HG03108 (cell line): Measurements from ENCODE around the gene ANK2.
"Not testable (repeated sequence)": the region's sequence is repeated elsewhere in the genome, so short reads cannot be mapped to it uniquely, and the experiment has no call there.

Source experiments
- ATAC-seq: cut with Tn5 transposase; IDR thresholded peaks from one replicate; pipeline ENCODE4 v1.9.1; 2021; ENCODE audit warnings: moderate library complexity; ENCODE audit not compliant: unreplicated experiment

ANK2 gene

DNA sequence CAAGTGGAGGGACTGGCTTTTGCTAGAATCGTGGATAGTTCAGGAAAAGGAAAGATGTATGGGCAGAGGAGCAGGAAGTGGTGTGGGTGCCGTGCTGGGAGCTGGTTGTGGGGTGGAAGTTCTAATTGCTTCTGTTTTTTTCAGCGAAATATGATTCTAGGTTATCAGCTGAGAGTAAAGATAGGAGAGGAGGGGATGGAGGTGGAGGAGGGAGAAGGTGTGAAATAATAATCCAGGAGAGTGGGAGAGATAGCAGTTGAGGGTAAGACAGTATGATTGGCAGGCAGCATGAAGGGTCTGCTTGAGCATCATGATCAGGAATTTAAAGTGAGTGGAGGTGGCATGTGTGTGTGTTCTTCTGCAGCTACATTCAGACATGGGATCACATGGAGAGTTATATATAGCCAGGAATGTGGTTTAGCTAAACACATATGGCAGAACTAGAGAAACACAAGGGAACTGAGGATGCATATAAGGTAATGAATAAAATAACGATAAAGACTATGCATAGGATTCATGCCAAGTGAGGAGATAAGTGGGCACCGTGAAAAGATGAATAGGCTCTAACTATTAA, 133.7 kb downstream of the ANK2 start:
- no peak for ATAC-seq

DNA sequence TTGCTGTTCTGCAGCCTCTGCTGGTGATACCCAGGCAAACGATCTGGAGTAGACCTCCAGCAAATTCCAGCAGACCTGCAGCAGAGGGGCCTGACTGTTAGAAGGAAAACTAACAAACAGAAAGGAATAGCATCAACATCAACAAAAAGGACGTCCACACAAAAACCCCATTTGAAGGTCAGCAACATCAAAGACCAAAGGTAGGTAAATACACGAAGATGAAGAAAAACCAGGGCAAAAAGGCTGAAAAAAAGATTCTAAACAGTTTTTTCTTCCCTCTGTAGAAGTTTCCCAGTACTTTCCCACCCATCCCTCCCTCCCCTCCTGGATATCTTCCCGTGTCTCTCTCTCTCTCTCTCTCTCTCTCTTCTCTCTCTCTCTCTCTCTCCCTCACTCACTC, 136.8 kb downstream of the ANK2 start:
- ATAC-seq, result not testable (repeated sequence)

DNA sequence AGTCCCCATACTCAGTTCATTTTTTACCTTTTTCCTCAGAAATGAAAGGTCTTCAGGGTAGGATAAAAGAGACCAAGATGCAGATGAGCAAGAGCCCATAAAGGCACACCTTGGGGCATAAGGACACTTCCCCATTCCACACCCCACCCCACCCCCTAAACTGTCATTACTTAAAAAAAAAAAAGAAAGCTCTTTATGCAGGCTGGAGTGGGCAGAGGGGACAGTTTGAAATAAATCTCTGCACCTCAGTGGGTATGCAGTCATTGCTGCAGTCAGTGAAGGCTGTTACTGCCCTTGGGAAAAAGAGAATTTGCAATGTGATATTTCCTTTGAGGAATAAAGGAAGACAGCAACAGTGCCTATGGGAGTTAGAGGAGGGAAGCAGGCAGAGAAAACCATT, 137.5 kb downstream of the ANK2 start:
- no peak for ATAC-seq

DNA sequence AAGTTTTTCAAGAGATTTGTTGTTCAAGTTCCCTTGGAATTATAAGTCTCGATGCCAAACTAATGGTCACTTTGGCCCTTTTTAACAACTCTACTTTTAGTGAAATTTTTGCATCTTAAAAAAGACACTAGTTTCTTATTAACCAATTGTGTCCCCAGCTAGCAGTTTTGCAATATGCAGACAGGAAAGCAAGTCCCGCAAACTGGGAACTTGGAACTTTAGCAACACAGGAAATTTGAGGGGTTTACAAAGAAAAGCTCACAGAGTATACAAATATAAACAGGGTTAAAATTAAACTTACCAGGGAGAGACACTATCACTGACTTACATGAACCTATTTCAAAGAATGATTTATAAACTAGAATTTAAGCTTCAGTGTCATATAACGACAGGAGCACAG, 137.9 kb downstream of the ANK2 start:
- no peak for ATAC-seq

DNA sequence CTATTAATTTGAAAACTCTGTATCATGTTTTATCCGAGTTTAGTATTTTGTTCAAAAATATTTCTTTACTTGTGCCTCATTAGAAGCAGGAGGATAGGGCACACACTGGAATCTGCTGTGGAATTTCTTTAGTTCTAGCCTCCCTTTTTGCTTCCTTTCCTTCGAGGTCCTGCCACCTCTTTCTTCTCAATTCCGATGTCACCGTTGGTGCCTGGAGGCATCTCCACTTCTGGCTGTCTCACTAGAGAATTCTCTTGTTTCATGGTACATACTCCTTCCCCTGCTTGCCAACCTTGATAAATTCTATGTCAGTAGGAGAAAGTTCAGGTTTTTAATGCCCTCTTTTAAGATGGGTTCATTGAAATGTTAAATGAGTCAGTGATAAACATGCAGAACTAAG, 140.1 kb downstream of the ANK2 start:
- no peak for ATAC-seq

DNA sequence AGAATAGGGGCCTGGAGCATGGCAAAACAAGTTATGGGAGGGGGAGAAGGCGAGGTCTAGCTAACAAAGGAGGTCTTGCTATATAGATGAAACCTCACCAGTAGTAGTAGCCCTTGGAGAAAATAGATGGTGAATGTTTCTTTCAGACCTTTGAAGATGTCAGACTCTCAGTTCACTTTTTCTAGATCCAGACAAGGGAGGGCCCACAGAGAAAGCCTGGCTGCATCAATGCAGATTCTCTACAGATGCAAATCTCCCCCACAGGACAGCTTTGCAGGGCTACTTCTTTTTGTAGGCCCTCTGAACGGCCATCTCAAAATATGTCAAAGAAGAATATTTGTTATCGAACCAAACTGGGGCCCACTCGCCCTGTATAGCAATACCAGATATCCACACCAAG, 159.7 kb downstream of the ANK2 start:
- no peak for ATAC-seq

DNA sequence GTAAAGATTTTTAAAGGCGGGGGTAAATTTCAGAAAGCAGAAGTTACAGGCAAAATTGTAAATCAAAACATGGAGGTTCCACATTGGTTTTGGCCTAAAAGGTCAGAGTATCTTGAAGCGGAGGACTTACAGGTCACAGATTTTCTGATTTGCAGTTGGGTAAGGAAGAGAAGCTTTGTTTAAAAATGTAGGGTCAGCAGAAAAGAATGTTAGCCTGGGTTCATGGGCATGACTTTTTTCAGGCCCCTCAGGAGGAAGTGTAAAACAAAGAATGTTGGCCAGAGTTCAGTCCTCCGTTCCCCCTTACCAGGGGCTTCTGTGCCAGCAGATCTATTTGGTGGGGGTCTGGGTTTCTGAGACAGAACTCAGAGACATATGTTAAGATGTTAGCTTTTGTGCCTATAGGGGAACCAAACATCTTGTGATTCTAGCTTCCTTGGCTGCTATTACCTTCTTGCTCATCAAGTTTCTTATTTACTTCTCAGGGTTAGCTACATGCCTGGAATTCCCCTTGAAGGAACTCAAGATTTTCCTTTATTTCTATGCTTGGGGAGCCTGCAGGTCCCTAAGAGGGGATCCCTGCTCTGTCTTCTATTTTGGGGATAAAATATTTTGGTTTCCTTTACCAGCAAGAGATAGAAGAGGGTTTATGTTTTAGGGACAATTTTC, 160.3 kb downstream of the ANK2 start:
- no peak for ATAC-seq

DNA sequence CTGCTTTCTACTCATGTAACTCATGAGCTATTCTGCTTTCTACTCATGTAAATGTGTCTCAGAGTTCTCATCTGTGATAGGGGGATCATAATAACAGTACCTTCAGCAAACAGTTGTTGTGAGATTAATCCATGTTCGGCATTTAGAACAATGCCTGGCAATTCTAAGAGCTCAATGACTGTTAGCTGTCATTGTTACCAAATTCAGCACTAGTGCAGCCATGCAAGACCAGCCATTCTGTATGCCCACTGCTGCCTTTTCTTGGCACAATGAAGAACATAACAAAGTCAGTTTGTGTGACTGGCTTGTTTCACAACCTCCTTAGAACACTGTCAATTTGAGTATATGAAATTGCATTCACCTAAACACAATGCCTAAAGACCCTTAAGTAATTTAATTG, 163.2 kb downstream of the ANK2 start:
- no peak for ATAC-seq

DNA sequence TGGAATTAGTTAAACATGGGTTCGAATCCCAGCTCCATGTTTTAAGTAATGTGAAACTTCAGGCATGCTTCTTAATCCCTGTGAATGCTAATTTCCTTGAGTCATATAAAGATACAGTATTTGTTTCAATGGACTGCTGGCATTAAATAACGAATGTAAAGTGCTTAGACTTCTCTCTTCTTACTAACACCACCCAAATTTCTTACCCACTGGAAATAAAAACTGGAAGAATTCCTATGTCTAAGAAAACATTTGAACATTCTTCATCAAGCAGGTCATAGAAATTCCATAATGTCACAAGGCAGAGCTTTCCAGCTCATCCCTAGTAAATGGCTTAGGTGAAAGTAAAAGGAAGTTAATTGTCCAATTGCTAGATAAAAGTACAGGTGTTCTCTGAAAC, 172.5 kb downstream of the ANK2 start:
- ATAC-seq, result no peak

DNA sequence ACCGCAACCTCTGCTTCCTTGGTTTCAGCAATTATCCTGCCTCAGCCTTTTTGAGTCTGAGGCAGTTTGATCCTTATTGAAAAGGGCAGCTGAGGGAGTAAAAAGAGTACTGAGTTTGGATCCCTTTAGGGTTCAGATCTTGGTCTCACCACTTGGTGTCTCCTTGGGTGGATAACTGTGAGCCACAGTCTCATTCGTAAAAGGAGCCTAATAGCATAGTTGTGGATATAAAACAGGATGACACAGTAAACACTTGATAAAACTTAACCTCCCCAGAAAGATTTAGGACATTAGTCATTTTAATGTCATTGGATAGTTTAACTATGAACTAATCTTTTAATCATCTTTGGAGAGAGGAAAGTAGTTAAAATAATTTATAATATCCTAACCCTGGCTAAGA, 173.0 kb downstream of the ANK2 start:
- no peak for ATAC-seq

DNA sequence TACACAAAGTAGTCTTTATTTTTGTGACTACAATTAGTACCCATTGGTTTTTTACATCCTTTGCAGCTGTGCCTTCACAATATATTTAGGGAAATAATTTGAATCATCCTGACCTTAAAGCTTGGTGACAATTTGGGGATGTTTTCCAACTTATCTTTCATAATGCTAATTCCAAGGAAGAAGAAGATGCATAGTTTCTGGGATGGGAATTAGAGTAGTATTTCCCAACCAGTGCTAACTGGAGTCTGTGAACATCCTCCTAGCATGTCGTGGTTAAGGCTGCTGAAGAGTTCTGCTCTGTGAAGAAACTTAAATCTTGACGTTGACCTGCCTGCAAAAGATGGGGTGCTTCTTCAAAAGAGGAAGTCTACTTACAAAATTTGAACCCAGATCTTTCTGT, 173.5 kb downstream of the ANK2 start:
- no peak for ATAC-seq

DNA sequence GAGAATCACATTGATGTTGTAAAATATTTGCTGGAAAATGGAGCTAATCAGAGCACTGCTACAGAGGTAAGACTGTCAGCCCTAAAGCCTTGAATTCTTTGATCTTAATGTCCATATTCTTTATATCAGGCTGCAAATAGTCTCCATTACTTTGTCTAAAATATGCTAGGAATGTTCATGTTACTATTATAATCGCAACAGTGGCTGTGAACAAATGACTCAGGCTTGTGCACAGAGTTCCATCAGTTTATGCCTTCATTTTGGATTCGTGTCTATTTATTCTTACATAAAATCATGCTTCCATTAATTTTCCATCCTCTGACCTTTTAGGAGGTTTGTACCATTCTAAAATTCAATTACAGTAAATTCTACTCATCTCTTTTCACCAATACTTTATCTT, 182.7 kb downstream of the ANK2 start:
- no peak for ATAC-seq

DNA sequence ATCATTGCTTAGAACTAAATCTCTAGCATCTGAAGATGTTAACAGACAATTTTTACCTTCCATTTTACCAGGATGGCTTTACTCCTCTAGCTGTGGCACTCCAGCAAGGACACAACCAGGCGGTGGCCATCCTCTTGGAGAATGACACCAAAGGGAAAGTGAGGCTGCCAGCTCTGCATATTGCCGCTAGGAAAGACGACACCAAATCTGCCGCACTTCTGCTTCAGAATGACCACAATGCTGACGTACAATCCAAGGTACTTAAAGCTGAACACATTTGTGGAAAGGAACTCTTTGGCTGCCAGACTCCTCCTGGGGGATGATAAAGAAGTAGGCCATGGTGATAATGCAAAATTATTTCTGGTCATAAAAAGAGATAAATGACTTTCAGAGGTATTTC, 187.5 kb downstream of the ANK2 start:
- ATAC-seq, result no peak

DNA sequence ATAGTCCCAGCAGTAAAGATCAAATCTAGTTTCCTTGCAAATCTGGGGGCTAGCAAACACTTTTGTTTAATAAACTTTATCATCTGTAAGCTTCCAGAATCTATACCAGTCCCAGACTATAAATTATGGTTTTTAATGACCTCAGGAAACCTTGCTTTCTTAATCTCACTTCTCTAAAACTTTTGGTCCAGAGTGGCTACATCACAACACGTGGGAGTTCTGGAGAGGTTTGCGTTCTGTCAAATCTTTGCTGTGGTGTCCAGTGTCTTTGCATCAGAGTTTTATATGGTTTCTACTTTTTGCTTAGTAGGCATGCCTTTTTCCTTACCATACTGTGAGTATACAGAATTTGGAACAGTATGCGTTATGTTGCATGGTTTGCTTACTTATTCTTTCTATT, 193.9 kb downstream of the ANK2 start:
- ATAC-seq, result no peak

DNA sequence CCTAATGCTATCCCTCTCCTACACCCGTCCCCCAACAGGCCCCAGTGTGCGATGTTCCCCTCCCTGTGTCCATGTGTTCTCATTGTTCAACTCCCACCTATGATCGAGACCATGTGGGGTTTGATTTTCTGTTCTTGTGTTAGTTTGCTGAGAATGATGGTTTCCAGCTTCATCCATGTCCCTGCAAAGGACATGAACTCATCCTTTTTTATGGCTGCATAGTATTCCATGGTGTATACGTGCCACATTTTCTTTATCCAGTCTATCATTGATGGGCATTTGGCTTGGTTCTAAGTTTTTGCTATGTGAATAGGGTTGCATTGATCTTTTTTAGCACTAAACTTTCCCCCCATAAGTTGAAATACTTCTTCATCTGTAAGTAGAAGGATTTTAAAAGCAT, 195.3 kb downstream of the ANK2 start:
- not testable (repeated sequence) for ATAC-seq

DNA sequence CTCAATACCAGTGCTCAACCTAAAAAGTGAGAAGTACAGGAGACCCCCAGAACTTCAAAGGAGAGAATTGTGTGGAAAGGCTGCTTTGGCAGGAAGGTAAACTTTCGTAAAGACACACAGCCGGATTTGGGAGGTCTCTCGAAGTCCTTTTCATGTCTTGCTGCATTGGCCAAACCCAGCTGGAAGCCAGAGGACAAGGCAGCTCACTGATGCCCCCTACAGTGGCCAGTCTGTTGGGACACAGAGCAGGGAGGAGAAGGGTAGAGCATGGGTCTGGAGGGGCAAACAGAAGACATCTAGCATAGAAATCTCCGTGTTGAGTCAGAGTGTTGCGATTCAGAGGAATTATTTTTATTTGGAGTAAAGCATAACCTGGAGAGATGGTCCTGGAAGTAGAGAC, 198.9 kb downstream of the ANK2 start:
- ATAC-seq, result no peak

DNA sequence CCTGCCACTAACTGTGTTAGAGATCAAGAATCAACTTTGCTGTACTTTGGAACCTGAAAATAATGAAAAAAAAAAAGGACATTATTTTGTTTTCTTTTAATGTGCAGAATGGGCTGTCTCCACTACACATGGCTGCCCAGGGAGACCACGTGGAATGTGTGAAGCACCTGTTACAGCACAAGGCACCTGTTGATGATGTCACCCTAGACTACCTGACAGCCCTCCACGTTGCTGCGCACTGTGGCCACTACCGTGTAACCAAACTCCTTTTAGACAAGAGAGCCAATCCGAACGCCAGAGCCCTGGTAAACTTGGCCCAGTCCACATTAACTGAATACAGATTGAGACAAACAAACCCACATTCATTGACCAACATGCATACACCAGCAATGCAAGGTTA, 206.2 kb downstream of the ANK2 start:
- ATAC-seq, result no peak

DNA sequence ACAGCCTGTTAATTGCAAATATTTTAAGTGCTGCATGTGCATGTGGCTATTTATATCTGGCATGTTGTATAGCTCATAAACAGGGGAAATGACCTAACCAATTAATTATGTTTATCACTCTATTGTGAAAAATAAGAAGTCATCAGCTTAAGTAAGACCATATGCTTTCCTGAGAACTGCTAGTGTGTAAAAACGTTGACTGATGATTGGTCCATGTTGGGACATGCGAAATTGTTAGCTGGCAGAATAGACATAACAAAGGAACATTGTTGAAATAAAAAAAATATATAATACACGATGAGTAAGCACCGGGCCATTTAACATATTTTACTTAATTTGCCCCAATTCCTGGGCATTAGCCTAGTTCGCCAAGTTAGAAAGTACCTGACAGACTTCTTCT, 207.5 kb downstream of the ANK2 start:
- no peak for ATAC-seq

DNA sequence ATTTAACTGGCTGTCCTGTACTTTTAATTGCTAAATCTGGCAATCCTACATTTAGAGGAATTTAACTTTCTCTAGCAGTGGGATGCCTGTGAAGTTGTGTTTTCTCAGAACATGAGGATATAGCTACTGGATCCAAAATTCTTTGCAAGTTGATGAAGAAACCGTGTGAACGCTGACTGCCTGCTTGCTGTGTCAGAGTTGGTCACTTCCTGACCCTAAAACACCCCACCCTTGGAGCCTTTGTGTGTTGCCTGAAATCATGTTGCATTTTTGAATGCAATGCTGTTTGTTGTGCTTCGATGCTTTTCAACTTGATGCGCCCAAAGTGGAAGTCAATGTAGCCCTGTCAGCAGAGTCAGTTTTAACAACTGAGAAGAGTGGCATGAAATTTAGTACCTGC, 211.2 kb downstream of the ANK2 start:
- ATAC-seq, result no peak

DNA sequence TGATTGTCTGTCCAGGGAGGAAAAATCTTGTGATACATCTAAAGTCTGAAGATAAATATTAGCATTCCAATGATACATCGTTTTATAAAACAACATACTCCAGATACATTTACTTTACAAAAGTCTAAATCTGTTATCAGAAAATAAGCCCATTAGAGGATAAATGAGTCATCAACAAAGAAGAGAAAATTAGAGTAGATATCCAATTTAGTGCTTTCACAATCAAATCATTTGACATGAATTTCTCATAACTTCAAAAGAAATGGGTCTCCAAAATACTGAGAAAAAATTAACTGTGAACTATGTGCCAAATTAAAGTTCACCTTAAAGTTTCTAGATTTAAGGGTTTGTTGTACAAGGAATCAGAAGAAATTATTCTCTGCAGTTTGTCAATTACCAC, 213.8 kb downstream of the ANK2 start:
- ATAC-seq, result no peak

DNA sequence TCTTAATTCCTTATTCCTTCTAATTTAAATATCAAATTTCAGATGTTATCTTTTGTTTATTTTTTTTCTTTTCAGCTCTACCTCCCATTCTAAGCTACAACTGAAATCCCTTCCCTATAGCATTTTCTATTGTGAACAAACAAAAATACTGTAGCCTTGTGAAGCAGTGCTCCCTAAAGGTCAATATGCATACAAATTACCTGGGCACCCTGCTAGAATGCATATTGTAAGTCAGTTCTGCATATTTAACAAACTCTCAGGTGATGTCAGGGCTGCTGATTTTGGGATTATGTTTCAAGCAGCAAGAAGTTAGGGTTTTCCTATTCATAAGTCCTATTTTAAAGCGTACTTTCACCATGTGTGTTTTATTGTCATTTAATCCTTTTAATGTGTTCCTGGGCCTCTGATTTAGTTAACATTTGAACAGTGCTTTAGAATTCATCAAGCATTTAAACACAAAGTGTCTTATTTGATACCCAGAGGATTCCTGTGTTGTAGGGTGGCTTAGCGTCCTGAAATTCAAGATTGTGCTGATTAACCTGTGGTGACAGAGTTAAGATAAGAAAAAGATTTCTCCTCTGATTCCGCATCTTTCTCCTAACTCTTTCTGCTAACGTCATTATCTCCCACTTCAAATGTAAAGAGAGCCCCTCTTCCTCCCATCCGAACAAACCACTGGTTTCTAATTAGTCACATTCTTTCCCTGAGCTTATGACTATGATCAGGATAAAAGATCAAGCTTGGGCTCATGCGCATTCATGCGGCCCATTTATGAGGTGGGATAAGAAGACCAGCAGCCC, 221.3 kb downstream of the ANK2 start:
- ATAC-seq, result no peak

DNA sequence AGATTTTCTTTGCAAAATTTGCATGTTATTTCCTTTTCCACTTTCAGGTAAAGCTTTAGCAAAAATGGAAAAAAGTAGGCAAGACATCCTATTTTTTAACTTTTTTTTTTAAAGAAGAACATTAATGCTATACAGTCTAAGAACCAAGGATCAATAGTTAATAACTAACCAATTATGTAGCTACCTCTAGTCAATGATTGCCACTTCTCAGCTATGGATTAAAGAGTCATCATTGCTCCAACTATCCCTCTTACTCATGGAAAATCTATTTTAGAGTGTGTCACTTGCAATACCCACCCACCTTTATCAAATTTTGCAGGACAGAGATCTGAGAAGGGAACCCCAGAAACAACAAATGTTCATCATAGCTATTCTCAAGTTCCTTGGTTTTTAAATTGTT, 223.1 kb downstream of the ANK2 start:
- no peak for ATAC-seq
